H1 (cell line): ENCODE measurements around the gene RAB3A. TPM values are rescaled to one million over a fixed set of nuclear protein-coding genes. Genes with fewer than 3 reads are reported as not detected.

ENCODE experiments used
- BACH1 ChIP-seq: IDR thresholded peaks from 2 replicates; pipeline ENCODE4 v1.6.1; 2012; ENCODE audit warnings: low read length, improper control_type of control experiment
- BCL11A ChIP-seq, 2 experiments: IDR thresholded peaks; one replicate each; pipeline ENCODE4 v1.6.1; 2011; ENCODE audit warnings: low read depth in 2 of 2, low read length in 2 of 2, mild to moderate bottlenecking in 2 of 2
- BRCA1 ChIP-seq: IDR thresholded peaks from 2 replicates; pipeline ENCODE4 v1.6.1; 2012; ENCODE audit warnings: low read depth, low read length, improper control_type of control experiment
- CBX8 ChIP-seq: fragments of 300-800, 300-1000 bp; sonication (generic); IDR thresholded peaks from 2 replicates; pipeline ENCODE4 v1.7.1; 2016; ENCODE audit warnings: low read depth, low read length, borderline replicate concordance
- CHD2 ChIP-seq: IDR thresholded peaks from 2 replicates; pipeline ENCODE4 v1.6.1; 2012; ENCODE audit warnings: low read length, improper control_type of control experiment
- CREB1 ChIP-seq: IDR thresholded peaks from 2 replicates; pipeline ENCODE4 v1.6.1; 2012; ENCODE audit warnings: inconsistent platforms
- CTBP2 ChIP-seq: IDR thresholded peaks from 2 replicates; pipeline ENCODE4 v1.7.0; 2011; ENCODE audit warnings: borderline replicate concordance, mild to moderate bottlenecking, moderate library complexity, mixed read lengths, low read length; ENCODE audit not compliant: insufficient read depth, insufficient read length
- EGR1 ChIP-seq: IDR thresholded peaks from 2 replicates; pipeline ENCODE4 v1.6.1; 2011; ENCODE audit warnings: low read depth, low read length, borderline replicate concordance
- GTF2F1 ChIP-seq: IDR thresholded peaks from 2 replicates; pipeline ENCODE4 v1.6.1; 2012; ENCODE audit warnings: low read depth, low read length, improper control_type of control experiment, borderline replicate concordance
- HDAC6 ChIP-seq: IDR thresholded peaks from one replicate; pipeline ENCODE4 v1.7.1; 2012; ENCODE audit warnings: low read depth, mild to moderate bottlenecking, inconsistent platforms, low read length, moderate library complexity
- JUND ChIP-seq: IDR thresholded peaks from 2 replicates; pipeline ENCODE4 v1.6.1; 2011; ENCODE audit warnings: mild to moderate bottlenecking, improper control_type of control experiment, low read length
- MAFK ChIP-seq: IDR thresholded peaks from 2 replicates; pipeline ENCODE4 v1.6.1; 2012; ENCODE audit warnings: low read depth, mild to moderate bottlenecking, improper control_type of control experiment, low read length
- NANOG ChIP-seq: IDR thresholded peaks from 2 replicates; pipeline ENCODE4 v1.6.1; 2011; ENCODE audit warnings: low read length, low read depth, mild to moderate bottlenecking, inconsistent platforms; ENCODE audit not compliant: insufficient read depth, poor library complexity, severe bottlenecking
- NRF1 ChIP-seq: IDR thresholded peaks from 2 replicates; pipeline ENCODE4 v1.6.1; 2011; ENCODE audit warnings: mild to moderate bottlenecking, low read depth, low read length, improper control_type of control experiment
- POLR2A ChIP-seq, 2 experiments: IDR thresholded peaks; 1 replicate in 1 of 2; 2 replicates in 1 of 2; pipeline ENCODE4 v1.6.1; 2011; ENCODE audit warnings: low read depth in 2 of 2, low read length in 2 of 2, mild to moderate bottlenecking in 2 of 2; ENCODE audit errors: control extremely low read depth in 1 of 2
- POU5F1 ChIP-seq: IDR thresholded peaks from 2 replicates; pipeline ENCODE4 v1.6.1; 2011; ENCODE audit warnings: low read depth, mild to moderate bottlenecking, low read length, moderate library complexity
- RAD21 ChIP-seq, 2 experiments: IDR thresholded peaks in 1 of 2; conservative IDR thresholded peaks in 1 of 2; 2 replicates each; pipeline ENCODE4 v1.6.1; 2011; ENCODE audit warnings: low read depth in 2 of 2, low read length in 2 of 2, improper control_type of control experiment in 1 of 2, inconsistent platforms in 1 of 2, mild to moderate bottlenecking in 1 of 2, moderate library complexity in 1 of 2
- SIRT6 ChIP-seq: IDR thresholded peaks from one replicate; pipeline ENCODE4 v1.7.1; 2012; ENCODE audit warnings: low read length, inconsistent platforms
- SUZ12 ChIP-seq: fragments of 200-600 bp; sonication (generic); IDR thresholded peaks from 2 replicates; pipeline ENCODE4 v1.6.1; 2012; ENCODE audit warnings: mild to moderate bottlenecking, inconsistent platforms, low read length, moderate library complexity, mixed read lengths
- TEAD4 ChIP-seq: IDR thresholded peaks from 2 replicates; pipeline ENCODE4 v1.6.1; 2012; ENCODE audit warnings: low read depth, low read length, inconsistent platforms, mixed read lengths
- polyA plus RNA-seq, 7 experiments: library from polyadenylated mRNA; depleted of rRNA in 3 of 7; stranded (reverse) in 5 of 7; unstranded in 2 of 7; fragments of >200 nt in 5 of 7; fragments of 200-250 nt in 2 of 7; gene quantifications; 1 replicate in 5 of 7; 2 replicates in 1 of 7; 4 replicates in 1 of 7; pipeline versions ENCODE4 v1.2.1 to v1.2.3, GENCODE V29; 2011 to 2013; ENCODE audit warnings: missing spikeins in 2 of 7, mixed read lengths in 2 of 7
- total RNA-seq: library from RNA; stranded (reverse); fragmentation: NEBNext Ultra II Directional; extraction: Animal tissue kit (Norgen Biotek cat#: 25700); gene quantifications from 2 replicates; pipeline ENCODE4 v1.2.1, GENCODE V29; 2021
- TF ChIP-seq, protein P1 (sequence below), 3 experiments: IDR thresholded peaks; 1 replicate in 2 of 3; 2 replicates in 1 of 3; pipeline versions ENCODE4 v1.5.1 to v1.6.1; 2011; ENCODE audit warnings: low read length in 3 of 3, mild to moderate bottlenecking in 3 of 3, inconsistent platforms in 2 of 3, low read depth in 1 of 3, moderate library complexity in 1 of 3; ENCODE audit not compliant: insufficient read depth in 1 of 3; ENCODE audit errors: control extremely low read depth in 1 of 3
- TF ChIP-seq, protein P2 (sequence below): IDR thresholded peaks from 2 replicates; pipeline ENCODE4 v1.6.1; 2011; ENCODE audit warnings: low read length, improper control_type of control experiment

RAB3A gene
- total and polyA plus RNA-seq, 2 of the 8 experiments (the other 6 are each of a cell fraction or from before 2014, with no cell fraction given), result 13.6 to 14.2 TPM

DNA sequence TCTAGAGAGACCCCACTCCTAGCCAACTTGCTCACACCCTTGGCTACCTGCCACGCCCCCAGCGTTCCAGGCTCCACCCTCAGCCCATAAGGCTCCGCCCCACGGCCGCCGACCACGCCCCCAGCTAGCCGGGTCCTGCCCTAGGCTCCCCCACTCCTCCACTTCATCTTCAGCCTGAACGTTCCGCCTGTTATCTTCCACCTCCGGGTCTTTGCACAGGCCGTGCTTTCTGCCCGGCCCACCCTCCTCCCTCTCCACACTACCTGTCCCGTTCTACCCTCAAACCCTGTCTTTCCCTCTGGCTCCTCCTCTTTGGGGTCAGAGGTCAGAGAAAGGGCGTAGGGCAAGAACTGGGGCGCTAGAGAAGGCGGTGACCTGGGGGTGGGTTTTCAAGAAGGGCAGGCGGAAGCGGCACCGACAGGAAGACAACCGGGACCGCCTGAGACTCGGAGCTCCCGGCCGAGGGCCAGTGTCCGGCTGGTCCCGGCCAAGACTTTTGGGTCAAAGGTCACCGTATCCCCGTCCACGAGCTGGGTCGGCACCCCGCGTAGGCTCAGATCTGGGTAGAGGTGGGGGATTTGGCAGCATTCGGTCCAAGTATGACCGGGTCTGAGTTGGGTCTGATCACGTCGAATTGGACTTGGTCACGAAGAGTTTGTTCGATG, 20.1 kb upstream of the RAB3A start (continued):
- no peak for TF ChIP-seq GTF2F1
- TF ChIP-seq BCL11A (IDR thresholded peaks at IDR 0.05; ENCODE audit: low read depth in 2 of 2, low read length in 2 of 2), result no peak
- no peak for TF ChIP-seq BRCA1
- TF ChIP-seq, protein P1, sequence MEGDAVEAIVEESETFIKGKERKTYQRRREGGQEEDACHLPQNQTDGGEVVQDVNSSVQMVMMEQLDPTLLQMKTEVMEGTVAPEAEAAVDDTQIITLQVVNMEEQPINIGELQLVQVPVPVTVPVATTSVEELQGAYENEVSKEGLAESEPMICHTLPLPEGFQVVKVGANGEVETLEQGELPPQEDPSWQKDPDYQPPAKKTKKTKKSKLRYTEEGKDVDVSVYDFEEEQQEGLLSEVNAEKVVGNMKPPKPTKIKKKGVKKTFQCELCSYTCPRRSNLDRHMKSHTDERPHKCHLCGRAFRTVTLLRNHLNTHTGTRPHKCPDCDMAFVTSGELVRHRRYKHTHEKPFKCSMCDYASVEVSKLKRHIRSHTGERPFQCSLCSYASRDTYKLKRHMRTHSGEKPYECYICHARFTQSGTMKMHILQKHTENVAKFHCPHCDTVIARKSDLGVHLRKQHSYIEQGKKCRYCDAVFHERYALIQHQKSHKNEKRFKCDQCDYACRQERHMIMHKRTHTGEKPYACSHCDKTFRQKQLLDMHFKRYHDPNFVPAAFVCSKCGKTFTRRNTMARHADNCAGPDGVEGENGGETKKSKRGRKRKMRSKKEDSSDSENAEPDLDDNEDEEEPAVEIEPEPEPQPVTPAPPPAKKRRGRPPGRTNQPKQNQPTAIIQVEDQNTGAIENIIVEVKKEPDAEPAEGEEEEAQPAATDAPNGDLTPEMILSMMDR (IDR thresholded peaks at IDR 0.05; ENCODE audit: control extremely low read depth in 1 of 3, insufficient read depth in 1 of 3, low read depth in 1 of 3, low read length in 3 of 3), result no peak
- TF ChIP-seq NANOG, result no peak
- no peak for TF ChIP-seq CTBP2
- TF ChIP-seq MAFK, result no peak
- peak; percentile 14; the same call in 1 of the 2 replicates for TF ChIP-seq CREB1
- no peak for TF ChIP-seq HDAC6
- no peak for TF ChIP-seq CBX8
- TF ChIP-seq JUND, result no peak
- TF ChIP-seq TEAD4, result no peak
- TF ChIP-seq SIRT6, result no peak
- TF ChIP-seq, protein P2, sequence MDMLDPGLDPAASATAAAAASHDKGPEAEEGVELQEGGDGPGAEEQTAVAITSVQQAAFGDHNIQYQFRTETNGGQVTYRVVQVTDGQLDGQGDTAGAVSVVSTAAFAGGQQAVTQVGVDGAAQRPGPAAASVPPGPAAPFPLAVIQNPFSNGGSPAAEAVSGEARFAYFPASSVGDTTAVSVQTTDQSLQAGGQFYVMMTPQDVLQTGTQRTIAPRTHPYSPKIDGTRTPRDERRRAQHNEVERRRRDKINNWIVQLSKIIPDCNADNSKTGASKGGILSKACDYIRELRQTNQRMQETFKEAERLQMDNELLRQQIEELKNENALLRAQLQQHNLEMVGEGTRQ, result no peak
- TF ChIP-seq CHD2, result peak; percentile 58
- no peak; a peak in 1 of 3 replicates for TF ChIP-seq POLR2A (IDR thresholded peaks at IDR 0.05; ENCODE audit: control extremely low read depth in 1 of 2, low read depth in 2 of 2, low read length in 2 of 2)
- no peak for TF ChIP-seq POU5F1
- no peak for TF ChIP-seq RAD21 (IDR thresholded peaks at IDR 0.05 in 1 of 2, conservative IDR thresholded peaks at IDR 0.05 in 1 of 2; ENCODE audit: low read depth in 2 of 2, low read length in 2 of 2)
- TF ChIP-seq SUZ12, result no peak
- no peak for TF ChIP-seq EGR1
- peak; percentile 53; the same call in 1 of the 2 replicates for TF ChIP-seq BACH1
- no peak for TF ChIP-seq NRF1
